Cerebellar nuclear complex (tissue), 1 donor: ENCODE data around the gene SKIC8.

Experiments
- DNase-seq, 2 experiments: peaks; one replicate each; lab custom pipeline; 2025; lab: John Stamatoyannopoulos, UW

The SKIC8 gene

DNA sequence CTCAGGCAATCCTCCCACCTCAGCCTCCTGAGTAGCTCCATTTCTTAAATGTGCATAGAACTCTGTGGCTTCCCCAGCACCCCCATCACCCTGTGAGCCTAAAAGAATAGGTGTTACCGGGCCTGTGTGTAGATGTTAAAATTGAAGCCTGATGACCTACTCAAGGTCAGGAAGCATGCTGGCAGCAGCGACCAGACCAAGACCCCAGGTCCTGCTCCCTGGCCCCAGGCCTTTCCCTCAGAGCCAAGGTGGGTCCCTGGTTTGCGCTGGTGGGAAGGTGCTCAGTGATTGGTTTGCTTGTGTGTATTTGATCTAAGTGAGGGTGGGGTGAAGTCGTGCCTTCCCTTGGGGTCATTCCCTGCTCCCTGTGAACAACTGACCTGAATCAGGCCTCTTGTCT, 22.4 kb upstream of the SKIC8 start:
- DNase-seq: no peak

DNA sequence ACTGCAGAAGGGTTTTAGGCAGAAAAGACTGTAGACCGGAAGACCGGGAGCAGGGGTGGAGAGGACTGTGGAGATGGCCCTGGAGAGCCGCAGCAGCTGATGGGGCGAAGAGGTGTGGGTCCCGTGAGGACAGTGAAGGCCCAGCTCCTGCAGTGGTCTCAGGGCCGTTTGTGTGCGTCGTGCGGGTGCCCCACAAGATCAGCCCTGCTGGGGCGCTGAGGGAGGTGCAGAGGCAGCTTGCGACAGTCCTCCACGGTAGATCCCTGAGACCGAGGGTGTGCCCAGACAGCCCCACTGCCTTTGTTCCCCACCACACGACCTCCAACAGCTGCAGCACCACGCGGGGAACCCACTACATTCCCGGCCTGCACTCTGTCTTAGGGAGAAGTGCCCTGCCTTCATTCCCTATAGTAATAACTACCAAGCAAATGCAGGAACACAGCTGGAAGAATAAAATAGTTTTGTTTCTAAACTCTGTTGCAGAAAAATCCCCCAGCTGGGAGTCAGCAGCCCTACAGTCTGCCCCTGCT, 21.7 kb upstream of the SKIC8 start:
- DNase-seq: no peak

- DNase-seq: no peak
Observed at GRCh38 chr15:78320183-78320582, 20.8 kb upstream of the SKIC8 start.

DNA sequence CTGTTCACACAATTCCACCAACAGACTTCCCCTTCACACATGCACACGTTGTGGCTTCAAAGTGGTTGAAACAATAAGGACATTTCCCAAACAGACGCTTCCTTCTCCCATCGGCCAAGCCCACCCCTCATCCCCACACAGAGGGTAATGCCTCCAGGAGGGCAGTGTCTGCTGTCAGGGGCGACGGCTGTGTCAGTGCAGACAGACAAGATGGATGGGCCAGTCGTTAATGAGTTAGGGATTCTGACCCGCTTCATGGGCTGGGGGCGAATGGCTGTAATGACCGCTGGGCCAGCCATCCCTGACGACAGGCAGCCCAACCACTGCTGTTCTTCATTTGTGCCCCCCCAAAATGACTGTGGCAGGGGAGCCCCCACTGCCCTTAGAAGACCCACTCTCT, 20.2 kb upstream of the SKIC8 start:
- DNase-seq: no peak

- DNase-seq: no peak
Observed at GRCh38 chr15:78317145-78317836, 17.9 kb upstream of the SKIC8 start.

DNA sequence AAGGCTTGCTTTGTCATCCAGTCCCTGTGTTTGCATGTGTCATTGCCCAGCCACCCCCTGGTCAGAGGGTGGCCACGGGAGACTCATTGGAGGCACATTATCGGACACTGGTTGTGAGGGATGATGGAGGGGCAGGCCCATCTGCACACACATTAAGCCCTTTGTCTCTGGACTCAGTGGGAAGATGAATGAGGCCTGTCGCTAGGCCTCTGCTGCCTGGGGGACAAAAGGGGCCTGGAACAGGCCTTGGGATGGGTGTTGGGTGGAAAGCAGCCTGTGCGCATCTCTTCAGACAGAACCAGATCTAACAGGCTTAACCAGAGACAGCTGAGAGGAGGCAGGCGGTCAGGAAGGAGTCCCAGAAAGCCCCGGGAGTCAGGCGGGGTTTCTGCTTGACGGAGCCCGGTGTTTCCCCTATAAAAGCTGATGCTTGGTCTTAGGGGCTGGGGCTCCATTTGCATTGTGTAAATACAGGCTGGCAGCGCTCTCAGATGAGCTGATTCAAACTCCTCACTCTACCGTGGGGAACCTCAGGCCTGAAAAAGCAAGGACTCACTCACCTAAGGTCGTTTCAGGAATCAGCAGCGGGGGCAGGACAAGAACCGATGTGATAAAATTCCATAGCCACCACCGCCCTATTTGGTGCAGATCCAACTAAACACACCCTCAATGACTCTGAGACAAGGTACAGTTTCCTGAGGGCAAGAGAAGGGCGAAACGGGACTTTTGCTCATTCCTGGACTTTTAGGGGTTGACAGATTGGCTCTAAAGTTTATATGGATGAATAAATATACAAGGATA, 17.1 kb upstream of the SKIC8 start:
- DNase-seq: no peak

- DNase-seq: no peak
Observed at GRCh38 chr15:78315686-78316282, 16.4 kb upstream of the SKIC8 start.

DNA sequence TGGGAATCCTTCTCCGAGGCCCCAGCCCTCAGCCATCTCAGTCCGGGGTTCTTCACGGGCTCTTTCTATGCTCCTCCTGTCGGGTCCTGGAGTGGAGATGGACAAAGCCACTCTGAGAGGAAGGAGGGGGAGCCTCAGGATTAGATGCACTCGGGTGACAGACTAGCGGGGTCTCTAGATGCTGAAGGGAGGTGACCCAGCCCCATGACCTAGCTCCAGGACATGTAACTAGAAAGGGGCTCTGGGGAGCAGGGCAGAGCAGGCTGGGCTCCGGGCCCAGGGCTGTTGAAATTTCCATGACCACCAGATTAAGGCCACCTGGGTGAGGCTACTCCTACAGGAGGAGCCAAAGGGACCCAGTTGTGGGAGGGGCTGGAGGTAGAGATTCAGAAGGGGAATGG, 14.8 kb upstream of the SKIC8 start:
- DNase-seq: no peak

DNA sequence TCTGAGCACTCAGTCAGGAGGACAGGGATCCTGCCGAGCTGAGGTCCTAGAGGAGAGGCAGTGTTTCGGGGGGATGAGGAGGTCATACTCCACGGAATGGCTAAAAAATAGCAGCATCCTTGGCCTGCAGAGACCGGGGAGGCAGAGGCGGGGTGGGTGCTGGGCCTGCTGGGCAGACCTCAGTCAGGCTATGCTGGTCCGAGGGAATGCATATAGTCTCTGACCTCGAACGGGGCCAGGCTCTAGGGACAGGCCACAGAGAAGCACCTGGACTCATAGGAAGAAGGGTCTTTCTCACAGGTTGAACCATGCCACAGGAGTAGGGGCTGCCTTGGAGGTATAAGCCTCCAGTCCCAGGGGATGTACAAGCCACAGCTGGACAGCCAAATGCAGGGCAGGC, 14.0 kb upstream of the SKIC8 start:
- no peak for DNase-seq

DNA sequence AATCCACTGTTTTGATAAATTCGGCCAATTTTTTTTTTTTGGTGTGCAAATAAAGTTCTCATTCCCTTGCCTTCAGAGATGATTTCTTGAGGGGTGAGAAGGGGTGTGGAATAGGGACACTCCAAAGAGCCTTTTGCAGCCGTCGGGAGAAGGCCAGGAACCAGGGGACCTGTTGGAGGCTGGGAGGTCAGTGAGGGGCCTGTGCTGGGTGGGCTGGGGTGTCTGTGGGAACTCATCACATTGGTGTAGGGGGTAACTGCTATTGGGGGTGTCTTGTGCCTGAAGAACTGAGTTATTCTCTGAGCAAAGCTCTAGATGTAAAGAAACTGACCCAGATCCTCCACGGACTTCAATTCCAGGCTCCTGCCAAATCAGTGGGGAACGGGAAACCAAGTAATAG, 13.5 kb upstream of the SKIC8 start:
- no peak for DNase-seq

DNA sequence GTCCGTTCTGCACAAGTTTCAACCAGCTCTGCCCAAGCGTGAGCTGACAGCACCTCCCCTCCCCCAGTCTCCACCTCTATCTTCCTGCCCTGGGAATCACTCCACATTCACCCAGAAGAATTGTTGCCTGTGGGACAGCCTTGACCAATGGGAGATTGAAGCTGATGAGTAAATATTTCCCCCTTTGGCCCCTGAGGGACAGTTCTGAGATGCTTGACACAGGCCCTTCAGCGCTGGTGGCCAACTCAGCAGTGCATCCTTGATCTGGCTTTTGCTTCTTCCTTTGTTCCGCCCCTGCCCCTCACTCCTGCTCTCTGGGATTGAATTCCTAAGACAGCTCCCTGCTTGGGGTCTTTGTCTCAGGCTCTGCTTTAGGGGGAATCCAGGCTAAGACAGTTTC, 13.1 kb upstream of the SKIC8 start:
- DNase-seq: no peak

DNA sequence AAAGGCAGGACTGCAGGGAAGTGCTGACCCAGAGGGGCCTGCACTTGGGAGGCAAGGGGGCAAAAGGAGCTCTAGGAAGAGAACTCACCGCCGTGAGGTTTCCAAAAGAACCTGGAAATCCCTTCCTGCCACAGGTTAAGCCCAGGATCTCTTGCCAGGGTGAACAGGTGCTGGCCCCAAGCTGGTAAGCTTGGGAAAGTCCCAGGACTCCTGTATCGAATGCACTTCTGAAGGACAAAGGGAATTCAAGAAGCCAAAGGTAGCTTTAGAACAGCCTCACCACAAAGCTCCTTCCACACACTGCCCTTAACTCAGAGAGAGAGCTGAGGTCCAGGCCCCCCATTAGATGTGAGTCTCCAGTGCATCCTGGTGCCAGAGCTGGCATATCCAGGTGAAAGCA, 11.9 kb upstream of the SKIC8 start:
- DNase-seq: no peak

DNA sequence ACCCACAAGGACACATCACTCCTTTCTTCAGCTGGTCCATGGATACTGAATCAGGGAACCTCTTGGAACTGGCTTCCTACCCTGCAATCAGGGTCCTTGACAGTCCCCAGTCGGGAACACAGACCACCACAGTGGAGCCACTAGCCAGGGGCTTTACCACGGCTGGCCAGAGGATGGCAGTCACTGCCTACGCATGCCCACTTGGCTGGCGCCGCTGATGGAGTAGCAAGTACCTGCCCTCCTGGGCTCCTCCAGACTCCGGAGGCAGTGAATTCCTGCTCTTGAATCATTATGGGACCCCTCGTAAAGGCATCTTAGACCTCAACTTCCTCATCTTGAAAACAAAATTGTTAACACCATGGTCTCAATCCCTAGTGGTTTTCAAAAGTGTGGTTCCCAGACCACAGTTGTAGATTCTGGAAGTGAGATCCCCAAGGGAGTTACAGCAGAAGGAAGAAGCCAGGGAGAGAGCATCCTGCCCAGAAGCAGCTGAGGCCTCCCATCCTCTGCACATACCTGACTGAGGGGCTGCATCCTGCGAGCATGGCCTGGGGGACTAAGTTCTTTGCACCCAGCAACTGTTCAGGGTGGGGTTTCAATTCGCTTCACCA, 9.1 kb upstream of the SKIC8 start:
- no peak for DNase-seq

GRCh38 chr15:78307976-78308375, 8.6 kb upstream of the SKIC8 start:
- no peak for DNase-seq

DNA sequence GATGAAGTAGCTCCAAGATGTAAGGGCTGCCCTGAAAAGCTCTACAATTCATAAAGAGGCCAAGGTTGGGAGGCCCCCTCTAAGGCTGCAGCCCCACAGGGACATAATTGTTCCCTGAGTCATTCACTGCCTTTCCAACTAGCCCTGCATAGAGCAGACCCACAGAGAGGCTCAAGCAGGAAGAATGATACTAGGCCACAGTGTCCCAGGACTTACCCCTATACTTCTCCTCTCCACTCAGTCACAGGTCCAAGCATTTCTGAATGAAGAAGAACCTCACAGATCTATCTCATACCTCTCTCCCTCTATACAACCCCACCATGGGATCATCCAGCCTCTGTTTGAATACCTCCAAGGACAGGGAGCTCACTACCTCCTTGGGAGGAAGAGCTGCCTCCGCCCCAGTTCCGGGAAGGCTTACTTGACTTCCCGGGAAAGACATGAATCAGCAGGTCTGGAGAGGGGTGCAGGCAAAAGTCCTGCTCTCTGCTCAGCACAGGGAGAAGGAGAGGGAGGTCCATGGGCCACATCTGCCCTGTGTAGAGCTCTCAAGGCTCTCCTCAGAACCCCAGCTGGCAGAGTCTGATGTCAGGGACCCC, 6.9 kb upstream of the SKIC8 start:
- DNase-seq: no peak

DNA sequence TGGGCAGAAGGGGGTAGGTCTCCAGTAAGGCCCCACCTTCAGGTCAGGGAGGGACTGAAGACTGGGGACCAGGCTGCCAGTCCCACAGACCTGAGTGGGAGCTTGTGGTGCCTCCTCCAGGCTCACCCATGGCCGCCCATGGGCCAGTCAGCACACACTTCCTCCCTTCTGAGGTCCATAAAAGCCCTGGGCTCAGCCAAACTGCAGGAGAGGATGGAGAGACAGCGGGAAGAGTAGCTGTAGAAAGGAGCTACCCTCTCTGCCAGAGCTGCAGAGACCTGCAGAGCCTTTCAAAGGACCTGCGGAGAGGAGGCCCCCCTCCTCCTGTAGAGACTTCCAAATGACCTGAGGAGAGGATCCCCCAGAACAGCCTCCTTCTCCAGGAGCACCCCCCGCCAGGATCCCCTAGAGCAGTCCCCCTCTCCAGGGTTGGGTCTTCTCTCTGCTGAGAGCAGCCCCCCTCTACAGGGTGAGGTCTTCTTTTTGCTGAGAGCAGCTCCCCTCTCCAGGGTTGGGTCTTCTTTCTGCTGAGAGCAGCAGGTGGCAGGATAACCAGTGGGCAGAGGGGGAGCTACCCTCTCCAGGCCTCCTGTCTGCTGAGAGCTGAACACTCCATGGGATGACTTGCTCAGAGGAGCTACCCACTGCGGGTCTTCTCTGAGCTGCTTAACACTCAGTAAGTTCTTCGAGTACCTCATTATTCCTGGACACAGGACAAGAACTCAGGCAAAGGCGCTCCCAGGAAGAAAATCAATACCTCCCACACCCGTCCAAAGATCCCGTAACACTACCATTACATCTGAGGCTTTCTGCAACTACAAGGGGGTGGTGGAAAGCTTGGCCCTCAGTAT, 5.0 kb upstream of the SKIC8 start:
- no peak for DNase-seq

- DNase-seq: no peak
Observed at GRCh38 chr15:78302579-78303312, 3.3 kb upstream of the SKIC8 start.

GRCh38 chr15:78301828-78302227, 2.4 kb upstream of the SKIC8 start:
- DNase-seq: no peak

GRCh38 chr15:78301326-78301725, 1.9 kb upstream of the SKIC8 start:
- DNase-seq: no peak

DNA sequence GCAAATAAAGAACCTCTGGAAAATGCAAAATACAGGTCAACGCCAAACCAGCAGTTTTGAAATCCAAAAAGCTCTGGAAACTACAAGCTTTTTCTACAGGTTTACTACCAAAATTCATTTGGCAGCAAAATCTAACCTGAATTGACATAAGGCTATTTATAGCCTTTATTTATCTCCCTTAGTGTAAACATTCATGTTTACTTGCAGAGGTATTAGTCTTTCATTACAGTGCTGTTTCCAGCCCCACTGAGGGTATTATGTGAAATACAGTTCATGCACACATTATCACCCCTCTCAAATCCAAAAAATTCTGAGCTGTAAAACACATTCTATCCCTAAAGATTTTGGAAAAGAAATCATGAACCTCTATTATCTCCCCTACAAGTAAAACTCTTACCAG, 7.2 kb downstream of the SKIC8 start:
- DNase-seq: no peak

DNA sequence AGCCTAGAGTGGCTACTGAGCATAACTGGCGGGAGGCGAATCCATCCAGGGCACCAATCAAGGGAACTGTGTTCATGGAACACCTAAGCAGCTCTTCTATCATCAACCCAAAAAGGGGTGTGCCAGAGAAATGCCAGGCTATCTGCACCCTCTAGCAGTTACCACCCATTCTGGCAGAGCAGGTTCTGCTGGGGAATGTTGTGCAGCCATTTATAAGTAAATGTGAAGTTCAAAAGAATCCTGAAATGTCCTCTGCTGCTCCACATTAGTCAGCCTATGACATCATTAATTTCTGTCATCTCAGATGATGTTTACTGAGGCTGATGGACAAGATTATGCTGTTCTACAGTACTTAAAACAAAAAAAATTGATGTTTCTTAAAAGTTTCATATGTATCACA, 7.7 kb downstream of the SKIC8 start:
- DNase-seq: no peak
